A549 (cell line): Measurements from ENCODE around the gene ZWILCH.
"Not testable (repeated sequence)": the region's sequence is repeated elsewhere in the genome, so short reads cannot be mapped to it uniquely, and the experiment has no call there.

Experiments used
- CHD2 ChIP-seq: fragments of 150-350 bp; IDR thresholded peaks from 2 replicates; pipeline ENCODE4 v1.6.1; 2014; ENCODE audit warnings: low read length; ENCODE audit not compliant: partially characterized antibody
- MAZ ChIP-seq: fragments of 150-350 bp; IDR thresholded peaks from 2 replicates; pipeline ENCODE4 v1.6.1; 2014; ENCODE audit warnings: antibody characterized with exemption, low read depth, low read length, borderline replicate concordance
- POLR2A ChIP-seq: IDR thresholded peaks from 2 replicates; pipeline ENCODE4 v1.6.1; 2012; ENCODE audit warnings: mild to moderate bottlenecking, low read length
- RARB ChIP-seq: fragments of 250-450 bp; sonication (Bioruptor Pico); IDR thresholded peaks from 2 replicates; pipeline ENCODE4 v1.8.0; 2021; ENCODE audit warnings: mild to moderate bottlenecking, moderate library complexity

- TF ChIP-seq RARB (CRISPR knock-in tag); CHD2; POLR2A; MAZ: not testable (repeated sequence)
These were observed 2.0 kb upstream of the ZWILCH start for GRCh38 chr15:66503041-66503648.
